Panc1 (cell line): Measurements from ENCODE around the gene RPS6KB2.

Experiments
- TF ChIP-seq, protein P1 (sequence below): fragments of 450-650 bp; IDR thresholded peaks from 2 replicates; pipeline ENCODE4 v1.5.1; 2017; ENCODE audit warnings: mild to moderate bottlenecking
- TF ChIP-seq, protein P2 (sequence below), 2 experiments: IDR thresholded peaks; 2 replicates each; pipeline ENCODE4 v1.6.1; 2011 to 2012; ENCODE audit warnings: low read depth in 2 of 2, control low read depth in 1 of 2, low read length in 1 of 2, mild to moderate bottlenecking in 1 of 2, moderate library complexity in 1 of 2; ENCODE audit not compliant: insufficient read depth in 1 of 2

DNA sequence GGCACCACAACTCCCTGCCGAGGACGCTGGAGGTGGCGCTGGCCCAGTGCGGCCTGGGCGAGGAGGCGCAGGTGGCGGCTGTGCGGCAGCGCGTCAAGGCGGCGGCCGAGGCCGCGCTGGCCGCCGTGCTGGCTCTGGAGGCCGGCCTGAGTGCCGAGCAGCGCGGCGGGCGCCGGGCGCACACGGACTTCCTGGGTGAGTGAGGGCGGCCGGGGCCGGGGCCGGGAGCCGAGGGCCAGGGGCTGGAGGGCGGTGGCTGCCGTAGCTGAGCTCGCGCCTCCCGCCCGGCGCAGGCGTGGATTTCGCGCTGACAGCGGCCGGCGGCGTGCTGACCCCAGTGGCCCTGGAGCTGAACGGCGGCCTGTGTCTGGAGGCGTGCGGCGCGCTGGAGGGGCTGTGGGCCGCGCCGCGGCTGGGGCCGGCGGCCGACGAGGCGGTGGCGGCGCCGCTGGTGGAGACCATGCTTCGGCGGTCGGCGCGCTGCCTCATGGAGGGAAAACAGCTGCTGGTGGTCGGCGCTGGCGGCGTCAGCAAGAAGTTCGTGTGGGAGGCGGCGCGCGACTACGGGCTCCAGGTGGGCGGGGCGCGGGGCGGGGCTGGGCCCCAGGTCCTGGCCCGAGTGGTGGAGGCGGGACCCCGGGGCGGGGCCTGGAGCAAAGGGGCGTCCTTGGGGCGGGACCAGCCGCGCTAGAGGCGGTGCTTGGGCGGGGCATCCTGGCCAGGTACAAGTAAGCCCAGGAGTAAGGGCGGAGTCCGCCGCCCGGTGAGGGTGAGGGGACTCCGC, 7.5 kb upstream of the RPS6KB2 start:
- TF ChIP-seq, protein P1, sequence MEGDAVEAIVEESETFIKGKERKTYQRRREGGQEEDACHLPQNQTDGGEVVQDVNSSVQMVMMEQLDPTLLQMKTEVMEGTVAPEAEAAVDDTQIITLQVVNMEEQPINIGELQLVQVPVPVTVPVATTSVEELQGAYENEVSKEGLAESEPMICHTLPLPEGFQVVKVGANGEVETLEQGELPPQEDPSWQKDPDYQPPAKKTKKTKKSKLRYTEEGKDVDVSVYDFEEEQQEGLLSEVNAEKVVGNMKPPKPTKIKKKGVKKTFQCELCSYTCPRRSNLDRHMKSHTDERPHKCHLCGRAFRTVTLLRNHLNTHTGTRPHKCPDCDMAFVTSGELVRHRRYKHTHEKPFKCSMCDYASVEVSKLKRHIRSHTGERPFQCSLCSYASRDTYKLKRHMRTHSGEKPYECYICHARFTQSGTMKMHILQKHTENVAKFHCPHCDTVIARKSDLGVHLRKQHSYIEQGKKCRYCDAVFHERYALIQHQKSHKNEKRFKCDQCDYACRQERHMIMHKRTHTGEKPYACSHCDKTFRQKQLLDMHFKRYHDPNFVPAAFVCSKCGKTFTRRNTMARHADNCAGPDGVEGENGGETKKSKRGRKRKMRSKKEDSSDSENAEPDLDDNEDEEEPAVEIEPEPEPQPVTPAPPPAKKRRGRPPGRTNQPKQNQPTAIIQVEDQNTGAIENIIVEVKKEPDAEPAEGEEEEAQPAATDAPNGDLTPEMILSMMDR = no peak
- TF ChIP-seq, protein P2, sequence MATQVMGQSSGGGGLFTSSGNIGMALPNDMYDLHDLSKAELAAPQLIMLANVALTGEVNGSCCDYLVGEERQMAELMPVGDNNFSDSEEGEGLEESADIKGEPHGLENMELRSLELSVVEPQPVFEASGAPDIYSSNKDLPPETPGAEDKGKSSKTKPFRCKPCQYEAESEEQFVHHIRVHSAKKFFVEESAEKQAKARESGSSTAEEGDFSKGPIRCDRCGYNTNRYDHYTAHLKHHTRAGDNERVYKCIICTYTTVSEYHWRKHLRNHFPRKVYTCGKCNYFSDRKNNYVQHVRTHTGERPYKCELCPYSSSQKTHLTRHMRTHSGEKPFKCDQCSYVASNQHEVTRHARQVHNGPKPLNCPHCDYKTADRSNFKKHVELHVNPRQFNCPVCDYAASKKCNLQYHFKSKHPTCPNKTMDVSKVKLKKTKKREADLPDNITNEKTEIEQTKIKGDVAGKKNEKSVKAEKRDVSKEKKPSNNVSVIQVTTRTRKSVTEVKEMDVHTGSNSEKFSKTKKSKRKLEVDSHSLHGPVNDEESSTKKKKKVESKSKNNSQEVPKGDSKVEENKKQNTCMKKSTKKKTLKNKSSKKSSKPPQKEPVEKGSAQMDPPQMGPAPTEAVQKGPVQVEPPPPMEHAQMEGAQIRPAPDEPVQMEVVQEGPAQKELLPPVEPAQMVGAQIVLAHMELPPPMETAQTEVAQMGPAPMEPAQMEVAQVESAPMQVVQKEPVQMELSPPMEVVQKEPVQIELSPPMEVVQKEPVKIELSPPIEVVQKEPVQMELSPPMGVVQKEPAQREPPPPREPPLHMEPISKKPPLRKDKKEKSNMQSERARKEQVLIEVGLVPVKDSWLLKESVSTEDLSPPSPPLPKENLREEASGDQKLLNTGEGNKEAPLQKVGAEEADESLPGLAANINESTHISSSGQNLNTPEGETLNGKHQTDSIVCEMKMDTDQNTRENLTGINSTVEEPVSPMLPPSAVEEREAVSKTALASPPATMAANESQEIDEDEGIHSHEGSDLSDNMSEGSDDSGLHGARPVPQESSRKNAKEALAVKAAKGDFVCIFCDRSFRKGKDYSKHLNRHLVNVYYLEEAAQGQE (IDR thresholded peaks at IDR 0.05; ENCODE audit: insufficient read depth in 1 of 2, low read depth in 2 of 2, low read length in 1 of 2) = no peak
